H9 (cell line): ENCODE measurements around the gene EPSTI1. TPM values are rescaled to one million over a fixed set of nuclear protein-coding genes. Genes with fewer than 3 reads are reported as not detected.

Source experiments
- DNase-seq: peaks from one replicate; pipeline ENCODE4 v3.0.0-alpha.2; 2017
- H2AFZ ChIP-seq: one replicate; pipeline ENCODE4 v1.6.1; 2013; ENCODE audit warnings: mild to moderate bottlenecking, low read length, control low read depth, moderate library complexity
- H2AK5ac ChIP-seq: 2 replicates; pipeline ENCODE4 v1.6.1; 2013; ENCODE audit warnings: low read length, control low read depth, mixed read lengths; ENCODE audit not compliant: insufficient read length
- H2BK120ac ChIP-seq: one replicate; pipeline ENCODE4 v1.6.1; 2013; ENCODE audit warnings: low read depth, mild to moderate bottlenecking, low read length, control low read depth, inconsistent platforms; ENCODE audit not compliant: poor library complexity, severe bottlenecking
- H2BK12ac ChIP-seq: 2 replicates; pipeline ENCODE4 v1.6.1; 2013; ENCODE audit warnings: low read length, control low read depth, mixed read lengths, low read depth; ENCODE audit not compliant: insufficient read length
- H2BK15ac ChIP-seq: 2 replicates; pipeline ENCODE4 v1.6.1; 2013; ENCODE audit warnings: low read depth, low read length, control low read depth
- H2BK20ac ChIP-seq: one replicate; pipeline ENCODE4 v1.6.1; 2013; ENCODE audit warnings: low read depth, mild to moderate bottlenecking, low read length, control low read depth, inconsistent platforms; ENCODE audit not compliant: poor library complexity, severe bottlenecking
- H2BK5ac ChIP-seq: 2 replicates; pipeline ENCODE4 v1.6.1; 2013; ENCODE audit warnings: low read length, control low read depth, mixed read lengths; ENCODE audit not compliant: insufficient read length
- H3K14ac ChIP-seq: 2 replicates; pipeline ENCODE4 v1.6.1; 2013; ENCODE audit warnings: low read length, control low read depth; ENCODE audit not compliant: insufficient read depth
- H3K18ac ChIP-seq: 2 replicates; pipeline ENCODE4 v1.6.1; 2013; ENCODE audit warnings: low read depth, mild to moderate bottlenecking, mixed read lengths, low read length, control low read depth; ENCODE audit not compliant: insufficient read length
- H3K23ac ChIP-seq: 2 replicates; pipeline ENCODE4 v1.6.1; 2013; ENCODE audit warnings: low read length, control low read depth, mixed read lengths, low read depth; ENCODE audit not compliant: insufficient read length
- H3K23me2 ChIP-seq: 2 replicates; pipeline ENCODE4 v1.6.1; 2013; ENCODE audit warnings: low read depth, mild to moderate bottlenecking, mixed read lengths, low read length, control low read depth; ENCODE audit not compliant: insufficient read length, poor library complexity, severe bottlenecking
- H3K27ac ChIP-seq: 2 replicates; pipeline ENCODE4 v1.5.1; 2013; ENCODE audit warnings: low read length, control low read depth, mixed read lengths, low read depth; ENCODE audit not compliant: insufficient read length
- H3K27me3 ChIP-seq: 2 replicates; pipeline ENCODE4 v1.6.1; 2013; ENCODE audit warnings: low read length, control low read depth, inconsistent platforms; ENCODE audit not compliant: insufficient read depth
- H3K4ac ChIP-seq: 2 replicates; pipeline ENCODE4 v1.6.1; 2013; ENCODE audit warnings: low read depth, mild to moderate bottlenecking, control low read depth, inconsistent platforms, low read length, moderate library complexity
- H3K4me1 ChIP-seq: 2 replicates; pipeline ENCODE4 v1.6.1; 2013; ENCODE audit warnings: low read length, control low read depth, inconsistent platforms; ENCODE audit not compliant: insufficient read depth
- H3K4me2 ChIP-seq: 2 replicates; pipeline ENCODE4 v1.6.1; 2013; ENCODE audit warnings: low read length, control low read depth, mixed read lengths; ENCODE audit not compliant: insufficient read length, insufficient read depth
- H3K56ac ChIP-seq: 2 replicates; pipeline ENCODE4 v1.6.1; 2013; ENCODE audit warnings: low read depth, mild to moderate bottlenecking, mixed read lengths, low read length, control low read depth; ENCODE audit not compliant: insufficient read length
- H3K79me1 ChIP-seq: 2 replicates; pipeline ENCODE4 v1.6.1; 2013; ENCODE audit warnings: low read depth, mild to moderate bottlenecking, moderate library complexity, low read length, control low read depth, inconsistent platforms; ENCODE audit not compliant: insufficient read depth, poor library complexity, severe bottlenecking
- H3K79me2 ChIP-seq: 2 replicates; pipeline ENCODE4 v1.6.1; 2013; ENCODE audit warnings: low read length, control low read depth, inconsistent platforms; ENCODE audit not compliant: insufficient read depth
- H3K9ac ChIP-seq: 2 replicates; pipeline ENCODE4 v1.6.1; 2013; ENCODE audit warnings: low read length, control low read depth, mixed read lengths; ENCODE audit not compliant: insufficient read length; ENCODE audit errors: extremely low read depth
- H3K9me3 ChIP-seq: one replicate; pipeline ENCODE4 v1.6.1; 2013; ENCODE audit warnings: low read depth, low read length, inconsistent platforms; ENCODE audit not compliant: control insufficient read depth
- H3T11ph ChIP-seq: one replicate; pipeline ENCODE4 v1.6.1; 2013; ENCODE audit warnings: mild to moderate bottlenecking, low read length, control low read depth, inconsistent platforms
- H4K20me1 ChIP-seq: one replicate; pipeline ENCODE4 v1.6.1; 2013; ENCODE audit not compliant: control insufficient read depth, insufficient read length, insufficient read depth
- H4K5ac ChIP-seq: 2 replicates; pipeline ENCODE4 v1.6.1; 2013; ENCODE audit warnings: low read depth, mild to moderate bottlenecking, mixed read lengths, low read length, control low read depth; ENCODE audit not compliant: insufficient read length
- H4K8ac ChIP-seq: replicated peaks from 2 replicates; pipeline ENCODE4 v1.6.1; 2013; ENCODE audit warnings: low read length, control low read depth, mixed read lengths, low read depth; ENCODE audit not compliant: insufficient read length
- H4K91ac ChIP-seq: 2 replicates; pipeline ENCODE4 v1.6.1; 2013; ENCODE audit warnings: low read depth, mild to moderate bottlenecking, moderate library complexity, mixed read lengths, low read length, control low read depth; ENCODE audit not compliant: insufficient read length
- H3K27ac Mint-ChIP-seq, 3 experiments: 2 replicates in 2 of 3; 3 replicates in 1 of 3; pipeline ENCODE4 v1.8.0; 2020 to 2021; ENCODE audit warnings: mixed read lengths in 3 of 3, mild to moderate bottlenecking in 1 of 3, moderate library complexity in 1 of 3
- H3K27me3 Mint-ChIP-seq: 2 replicates; pipeline ENCODE4 v1.8.0; 2021; ENCODE audit warnings: low read depth, mild to moderate bottlenecking, moderate library complexity, mixed read lengths
- H3K36me3 Mint-ChIP-seq, 3 experiments: 2 replicates in 2 of 3; 3 replicates in 1 of 3; pipeline ENCODE4 v1.8.0; 2020 to 2021; ENCODE audit warnings: low read depth in 3 of 3, mixed read lengths in 3 of 3; ENCODE audit not compliant: insufficient read depth in 1 of 3
- H3K4me1 Mint-ChIP-seq, 2 experiments: 2 replicates each; pipeline ENCODE4 v1.8.0; 2020; ENCODE audit warnings: mixed read lengths in 2 of 2
- H3K4me3 Mint-ChIP-seq, 2 experiments: 2 replicates in 1 of 2; 3 replicates in 1 of 2; pipeline ENCODE4 v1.8.0; 2020 to 2021; ENCODE audit warnings: mild to moderate bottlenecking in 2 of 2, mixed read lengths in 2 of 2, moderate library complexity in 1 of 2
- H3K9me3 Mint-ChIP-seq, 2 experiments: 2 replicates in 1 of 2; 3 replicates in 1 of 2; pipeline ENCODE4 v1.8.0; 2020; ENCODE audit warnings: mild to moderate bottlenecking in 2 of 2, mixed read lengths in 2 of 2, moderate library complexity in 1 of 2
- WGBS: extraction: QIAGEN DNeasy Blood & Tissue Kit; methylation state at CpG from one replicate; pipeline ENCODE4 v1.1.7; 2013; ENCODE audit warnings: missing lambda C conversion rate, low lambda C conversion rate, mixed read lengths; ENCODE audit not compliant: insufficient read length; ENCODE audit errors: extremely low coverage; 5-methylcytosine and 5-hydroxymethylcytosine counted together
- total RNA-seq: library from RNA; stranded (reverse); gene quantifications from 2 replicates; pipeline ENCODE4 v1.2.1, GENCODE V29; 2021
- TF ChIP-seq, protein P1 (sequence below): fragments of 200-600 bp; sonication (generic); conservative IDR thresholded peaks from 3 replicates; pipeline ENCODE4 v1.8.0; 2021; ENCODE audit warnings: antibody characterized with exemption, mild to moderate bottlenecking

EPSTI1 gene
- total RNA-seq, 1 experiment from 2014 or later: 0.70 TPM

DNA sequence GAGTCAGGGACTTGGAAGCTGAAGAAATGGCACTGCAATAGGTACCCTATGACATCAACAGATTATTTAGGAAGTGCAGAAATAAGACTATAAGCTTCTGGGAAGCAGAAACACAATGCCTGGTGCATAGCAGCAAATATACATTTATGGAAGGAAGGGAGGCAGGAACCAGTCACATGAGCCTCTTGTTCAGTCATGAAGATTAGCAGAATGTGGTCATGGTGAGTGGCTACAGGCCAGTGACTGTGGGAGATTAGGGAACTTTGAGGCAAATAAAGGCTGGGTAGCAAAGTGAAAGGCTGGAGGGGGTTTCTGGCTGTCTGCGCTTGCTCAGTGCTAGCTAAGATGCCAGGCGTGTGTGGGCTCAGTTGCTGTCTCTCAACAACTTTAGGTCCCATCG lies 96.3 kb downstream of the EPSTI1 start:
- Histone ChIP-seq H3K14ac (no peak overlapping the region), H3K27me3 (no peaks in the 10 kb centered on the region), H2BK12ac (no peak overlapping the region), H2BK5ac (no peak overlapping the region), H3K23ac (no peak overlapping the region), H2AK5ac (no peak overlapping the region), H4K5ac (no peak overlapping the region), H4K91ac (no peak overlapping the region), H3K18ac (no peak overlapping the region), H3K23me2 (no peaks in the 10 kb centered on the region), H3K79me1 (no peaks in the 10 kb centered on the region), H3K79me2 (no peaks in the 10 kb centered on the region), H2AFZ (no peak overlapping the region), H4K8ac (no peak overlapping the region), H3K56ac (no peak overlapping the region), H3K4ac (no peak overlapping the region), H3K9me3 (no peaks in the 10 kb centered on the region), H3K4me1 (peaks cover 3% of the 10 kb centered on the region; the same call in 1 of the 2 replicates), H3K9ac (no peak overlapping the region), H2BK20ac (no peak overlapping the region), H3K27ac (no peak overlapping the region), H2BK120ac (no peak overlapping the region), H3K4me2 (no peak overlapping the region), H2BK15ac (no peak overlapping the region), H4K20me1 (no peaks in the 10 kb centered on the region), H3T11ph (no peak overlapping the region)
- no peak for DNase-seq
- no peak overlapping the region for H3K4me3 Mint-ChIP-seq
- TF ChIP-seq, protein P1, sequence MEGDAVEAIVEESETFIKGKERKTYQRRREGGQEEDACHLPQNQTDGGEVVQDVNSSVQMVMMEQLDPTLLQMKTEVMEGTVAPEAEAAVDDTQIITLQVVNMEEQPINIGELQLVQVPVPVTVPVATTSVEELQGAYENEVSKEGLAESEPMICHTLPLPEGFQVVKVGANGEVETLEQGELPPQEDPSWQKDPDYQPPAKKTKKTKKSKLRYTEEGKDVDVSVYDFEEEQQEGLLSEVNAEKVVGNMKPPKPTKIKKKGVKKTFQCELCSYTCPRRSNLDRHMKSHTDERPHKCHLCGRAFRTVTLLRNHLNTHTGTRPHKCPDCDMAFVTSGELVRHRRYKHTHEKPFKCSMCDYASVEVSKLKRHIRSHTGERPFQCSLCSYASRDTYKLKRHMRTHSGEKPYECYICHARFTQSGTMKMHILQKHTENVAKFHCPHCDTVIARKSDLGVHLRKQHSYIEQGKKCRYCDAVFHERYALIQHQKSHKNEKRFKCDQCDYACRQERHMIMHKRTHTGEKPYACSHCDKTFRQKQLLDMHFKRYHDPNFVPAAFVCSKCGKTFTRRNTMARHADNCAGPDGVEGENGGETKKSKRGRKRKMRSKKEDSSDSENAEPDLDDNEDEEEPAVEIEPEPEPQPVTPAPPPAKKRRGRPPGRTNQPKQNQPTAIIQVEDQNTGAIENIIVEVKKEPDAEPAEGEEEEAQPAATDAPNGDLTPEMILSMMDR: no peak
- H3K27ac Mint-ChIP-seq: no peak overlapping the region
- WGBS: no CpG with 5 or more reads among the region's 3 CpGs
- H3K27me3 Mint-ChIP-seq: no peaks in the 10 kb centered on the region; the same call in 1 of the 2 replicates
- no peaks in the 10 kb centered on the region for H3K9me3 Mint-ChIP-seq
- peaks cover 11 to 13% of the 10 kb centered on the region in 2 experiments for H3K4me1 Mint-ChIP-seq
- H3K36me3 Mint-ChIP-seq: no peaks in the 10 kb centered on the region
